ENCODE results near the gene IFNGR2. TPM values are rescaled to one million over a fixed set of nuclear protein-coding genes. Genes with fewer than 3 reads are reported as not detected.

The IFNGR2 gene
- total RNA-seq, 1 experiment from 2014 or later: 44.1 TPM

- no peaks in the 10 kb centered on the region for H3K23me2 ChIP-seq (ENCODE audit: insufficient read length, low read depth, low read length, poor library complexity, severe bottlenecking)
- TF ChIP-seq CTCF (conservative IDR thresholded peaks at IDR 0.05): no peak
- no peaks in the 10 kb centered on the region for H3K4me1 Mint-ChIP-seq
- no peak overlapping the region for H3K56ac ChIP-seq (ENCODE audit: insufficient read length, low read depth, low read length)
- H3K9me3 Mint-ChIP-seq: no peaks in the 10 kb centered on the region
- no peak overlapping the region for H2BK5ac ChIP-seq (ENCODE audit: insufficient read length, low read length)
- no peak overlapping the region for H3T11ph ChIP-seq (ENCODE audit: low read length)
- H2AFZ ChIP-seq (ENCODE audit: low read length): no peak overlapping the region
- no peak overlapping the region for H2BK12ac ChIP-seq (ENCODE audit: insufficient read length, low read depth, low read length)
- H4K5ac ChIP-seq (ENCODE audit: insufficient read length, low read depth, low read length): no peak overlapping the region
- no peak overlapping the region for H3K23ac ChIP-seq (ENCODE audit: insufficient read length, low read depth, low read length)
- H3K4ac ChIP-seq (ENCODE audit: low read depth, low read length): no peak overlapping the region
- H3K4me2 ChIP-seq (ENCODE audit: insufficient read depth, insufficient read length, low read length): no peak overlapping the region
- H2BK20ac ChIP-seq (ENCODE audit: low read depth, low read length, poor library complexity, severe bottlenecking): no peak overlapping the region
- no CpG with 5 or more reads among the region's 1 CpG for WGBS (ENCODE audit: extremely low coverage, insufficient read length, low lambda C conversion rate)
- no peak overlapping the region for H2AK5ac ChIP-seq (ENCODE audit: insufficient read length, low read length)
- H4K91ac ChIP-seq (ENCODE audit: insufficient read length, low read depth, low read length): no peak overlapping the region
- peaks cover 5 to 14% (median 9%) of the 10 kb centered on the region in 3 experiments; a peak in 3 of 7 replicates for H3K36me3 Mint-ChIP-seq (ENCODE audit: insufficient read depth in 1 of 3, low read depth in 3 of 3)
- H2BK15ac ChIP-seq (ENCODE audit: low read depth, low read length): no peak overlapping the region
- H3K9ac ChIP-seq (ENCODE audit: extremely low read depth, insufficient read length, low read length): no peak overlapping the region
- H4K20me1 ChIP-seq (ENCODE audit: control insufficient read depth, insufficient read depth, insufficient read length): no peaks in the 10 kb centered on the region
- H3K79me1 ChIP-seq (ENCODE audit: insufficient read depth, low read depth, low read length, poor library complexity, severe bottlenecking): no peaks in the 10 kb centered on the region
- no peak overlapping the region for H3K14ac ChIP-seq (ENCODE audit: insufficient read depth, low read length)
- H3K27me3 Mint-ChIP-seq (ENCODE audit: low read depth): no peaks in the 10 kb centered on the region
- H3K18ac ChIP-seq (ENCODE audit: insufficient read length, low read depth, low read length): no peak overlapping the region
- no peak overlapping the region for H4K8ac ChIP-seq (replicated peaks; ENCODE audit: insufficient read length, low read depth, low read length)
- H3K27ac Mint-ChIP-seq: peak overlapping the region in 1 of 3 experiments; percentile 59; a peak in 2 of 7 replicates
- DNase-seq: no peak
- H3K4me1 ChIP-seq (ENCODE audit: insufficient read depth, low read length): no peaks in the 10 kb centered on the region
- H3K79me2 ChIP-seq (ENCODE audit: insufficient read depth, low read length): no peaks in the 10 kb centered on the region
- no peak overlapping the region for H2BK120ac ChIP-seq (ENCODE audit: low read depth, low read length, poor library complexity, severe bottlenecking)
- H3K4me3 Mint-ChIP-seq: no peak overlapping the region
- H3K9me3 ChIP-seq (ENCODE audit: control insufficient read depth, low read depth, low read length): no peaks in the 10 kb centered on the region
- H3K27me3 ChIP-seq (ENCODE audit: insufficient read depth, low read length): no peaks in the 10 kb centered on the region
- H3K27ac ChIP-seq (ENCODE audit: insufficient read length, low read depth, low read length): no peak overlapping the region
Measured at GRCh38 chr21:33451634-33452071, 48.4 kb downstream of the IFNGR2 start.
